ENCODE results near the gene VSIR.

VSIR gene

DNA sequence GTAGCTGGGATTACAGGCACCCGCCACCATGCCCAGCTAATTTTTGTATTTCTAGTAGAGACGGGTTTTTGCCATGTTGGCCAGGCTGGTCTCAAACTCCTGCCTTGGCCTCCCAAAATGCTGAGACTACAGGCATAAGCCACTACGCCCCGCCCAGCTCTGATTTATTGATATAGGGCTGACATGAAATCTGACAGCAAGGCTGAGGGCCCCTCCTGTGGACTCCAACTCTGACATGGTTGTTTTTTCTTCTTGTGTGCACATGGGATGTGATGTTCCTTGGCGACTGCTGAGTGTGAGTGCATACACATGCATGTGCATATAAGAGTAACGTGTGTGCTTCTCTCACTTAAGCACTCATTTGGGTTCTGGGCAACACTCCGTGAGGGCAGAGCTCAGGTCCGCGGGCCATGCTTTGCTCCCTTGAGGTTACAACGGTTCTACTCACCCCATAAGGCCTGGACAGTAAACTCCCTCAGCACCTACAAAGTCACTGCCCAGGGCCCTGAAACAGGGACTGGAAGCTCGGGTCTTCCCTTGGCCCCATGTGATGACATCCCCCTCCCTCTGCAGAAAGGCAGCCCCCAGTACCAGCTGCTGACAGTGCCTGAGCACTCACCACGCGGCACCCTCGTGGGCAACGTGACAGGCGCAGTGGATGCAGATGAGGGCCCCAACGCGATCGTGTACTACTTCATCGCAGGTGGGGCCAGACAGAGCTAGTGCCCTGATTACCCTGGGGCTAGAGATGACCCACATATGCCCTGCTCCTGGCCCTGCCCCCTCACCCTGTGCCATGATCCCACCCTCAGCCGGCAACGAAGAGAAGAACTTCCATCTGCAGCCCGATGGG is 33.6 kb upstream of the VSIR start:
- no peak for DNase-seq

DNA sequence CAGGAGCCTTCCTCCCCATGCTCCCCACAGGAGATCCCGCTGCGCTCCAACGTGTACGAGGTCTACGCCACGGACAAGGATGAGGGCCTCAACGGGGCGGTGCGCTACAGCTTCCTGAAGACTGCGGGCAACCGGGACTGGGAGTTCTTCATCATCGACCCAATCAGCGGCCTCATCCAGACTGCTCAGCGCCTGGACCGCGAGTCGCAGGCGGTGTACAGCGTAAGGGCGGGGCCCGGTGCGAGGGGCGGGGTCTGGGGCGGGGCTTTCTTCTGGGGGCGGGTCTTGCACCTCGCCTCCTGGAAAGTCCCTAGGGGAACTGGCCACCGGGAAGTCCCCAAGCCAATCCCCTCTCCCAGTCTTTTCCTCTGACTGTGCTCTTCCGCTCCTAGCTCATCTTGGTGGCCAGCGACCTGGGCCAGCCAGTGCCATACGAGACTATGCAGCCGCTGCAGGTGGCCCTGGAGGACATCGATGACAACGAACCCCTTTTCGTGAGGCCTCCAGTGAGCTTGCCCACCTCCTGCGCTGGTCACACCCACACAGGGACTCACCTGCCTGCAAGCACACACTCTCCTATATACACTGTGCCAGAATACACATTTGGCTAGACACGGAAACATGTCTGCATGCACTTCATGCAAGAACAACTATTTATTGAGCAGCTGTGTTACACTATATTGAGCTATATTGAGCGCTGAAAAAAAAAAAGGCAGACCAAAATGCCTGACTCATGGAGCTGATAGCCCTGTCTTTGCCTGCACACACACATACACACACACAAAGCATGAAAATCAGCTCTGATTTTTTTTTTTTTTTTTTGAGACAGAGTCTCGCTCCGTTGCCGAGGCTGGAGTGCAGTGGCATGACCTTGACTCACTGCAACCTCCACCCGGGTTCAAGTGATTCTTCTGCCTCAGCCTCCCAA is 32.7 kb upstream of the VSIR start:
- no peak for DNase-seq

DNA sequence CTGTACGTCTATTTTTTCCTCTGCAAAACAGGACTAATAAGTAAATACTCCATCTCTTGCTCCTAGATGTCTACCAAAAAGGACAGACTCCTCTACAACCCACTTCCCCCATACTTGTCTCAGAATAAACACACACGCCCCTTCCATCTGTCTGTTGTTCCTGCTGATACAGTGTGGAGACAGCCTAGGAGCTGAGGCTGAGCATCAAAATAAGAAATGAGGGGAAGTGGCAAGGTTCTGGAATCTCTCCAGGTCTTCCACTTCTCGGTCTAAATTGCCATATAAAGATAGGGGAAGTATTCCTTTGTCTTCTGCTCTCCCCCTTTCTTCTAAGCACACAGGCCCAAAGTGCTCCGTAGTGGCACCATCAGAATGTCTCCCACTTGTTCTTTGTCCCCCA is 30.8 kb upstream of the VSIR start:
- DNase-seq, result no peak

DNA sequence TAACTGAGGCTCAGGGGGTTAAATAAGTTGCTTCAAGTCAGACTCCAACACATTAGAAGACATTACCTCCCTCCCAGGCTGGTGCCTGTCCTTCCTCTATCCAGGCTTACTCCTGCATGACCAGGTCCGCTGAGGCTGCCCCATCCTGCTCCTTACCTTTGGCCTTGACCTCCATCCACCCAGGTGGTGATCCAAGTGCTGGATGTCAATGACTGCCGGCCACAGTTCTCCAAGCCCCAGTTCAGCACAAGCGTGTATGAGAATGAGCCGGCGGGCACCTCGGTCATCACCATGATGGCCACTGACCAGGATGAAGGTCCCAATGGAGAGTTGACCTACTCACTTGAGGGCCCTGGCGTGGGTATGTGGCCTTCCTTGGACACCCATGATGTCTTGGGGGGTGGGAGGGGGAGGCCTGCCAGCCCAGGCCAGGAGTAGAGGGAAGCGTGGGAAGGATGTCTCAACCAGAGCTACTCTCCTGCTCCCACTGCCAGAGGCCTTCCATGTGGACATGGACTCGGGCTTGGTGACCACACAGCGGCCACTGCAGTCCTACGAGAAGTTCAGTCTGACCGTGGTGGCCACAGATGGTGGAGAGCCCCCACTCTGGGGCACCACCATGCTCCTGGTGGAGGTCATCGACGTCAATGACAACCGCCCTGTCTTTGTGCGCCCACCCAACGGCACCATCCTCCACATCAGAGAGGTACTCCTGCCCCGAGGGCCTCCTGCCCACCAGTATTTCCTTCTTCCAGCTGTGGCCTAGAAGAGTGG is 29.6 kb upstream of the VSIR start:
- DNase-seq, result no peak

DNA sequence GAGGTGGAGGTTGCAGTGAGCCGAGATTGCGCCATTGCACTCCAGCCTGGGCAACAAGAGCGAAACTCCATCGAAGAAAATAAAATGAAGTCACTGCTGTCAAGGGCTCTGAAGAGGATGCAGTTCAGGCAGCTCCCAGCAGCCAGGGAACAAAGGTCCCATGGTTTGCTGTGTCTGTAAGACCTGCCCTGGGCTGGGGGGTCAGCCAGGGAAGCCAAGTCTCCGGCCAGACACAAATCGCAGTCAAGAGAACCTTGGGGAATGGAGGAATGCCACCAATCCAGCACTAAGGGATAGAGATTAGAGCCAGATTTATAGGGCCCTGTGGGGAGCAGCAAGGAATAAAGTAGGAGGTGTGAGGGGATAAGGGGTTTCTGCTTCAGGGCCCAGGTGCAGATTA is 28.9 kb upstream of the VSIR start:
- no peak for DNase-seq

DNA sequence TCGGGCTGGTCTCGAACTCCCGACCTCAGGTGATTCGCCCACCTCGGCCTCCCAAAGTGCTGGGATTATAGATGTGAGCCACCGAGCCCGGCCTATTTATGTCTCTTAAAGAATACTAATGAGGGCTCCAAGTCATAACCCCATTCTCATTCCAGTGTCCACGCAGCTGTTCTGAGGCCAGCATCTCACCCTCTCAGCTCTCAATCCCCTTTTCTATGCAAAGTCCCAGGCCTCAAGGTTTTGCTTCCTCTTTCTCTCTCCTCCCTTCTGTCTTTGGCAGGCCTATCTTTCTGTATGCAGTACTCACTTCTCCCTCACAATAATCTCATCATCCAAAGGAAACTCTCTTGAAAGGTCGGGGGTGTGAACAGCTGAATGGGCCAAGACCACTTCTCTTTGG is 28.0 kb upstream of the VSIR start:
- DNase-seq, result no peak

DNA sequence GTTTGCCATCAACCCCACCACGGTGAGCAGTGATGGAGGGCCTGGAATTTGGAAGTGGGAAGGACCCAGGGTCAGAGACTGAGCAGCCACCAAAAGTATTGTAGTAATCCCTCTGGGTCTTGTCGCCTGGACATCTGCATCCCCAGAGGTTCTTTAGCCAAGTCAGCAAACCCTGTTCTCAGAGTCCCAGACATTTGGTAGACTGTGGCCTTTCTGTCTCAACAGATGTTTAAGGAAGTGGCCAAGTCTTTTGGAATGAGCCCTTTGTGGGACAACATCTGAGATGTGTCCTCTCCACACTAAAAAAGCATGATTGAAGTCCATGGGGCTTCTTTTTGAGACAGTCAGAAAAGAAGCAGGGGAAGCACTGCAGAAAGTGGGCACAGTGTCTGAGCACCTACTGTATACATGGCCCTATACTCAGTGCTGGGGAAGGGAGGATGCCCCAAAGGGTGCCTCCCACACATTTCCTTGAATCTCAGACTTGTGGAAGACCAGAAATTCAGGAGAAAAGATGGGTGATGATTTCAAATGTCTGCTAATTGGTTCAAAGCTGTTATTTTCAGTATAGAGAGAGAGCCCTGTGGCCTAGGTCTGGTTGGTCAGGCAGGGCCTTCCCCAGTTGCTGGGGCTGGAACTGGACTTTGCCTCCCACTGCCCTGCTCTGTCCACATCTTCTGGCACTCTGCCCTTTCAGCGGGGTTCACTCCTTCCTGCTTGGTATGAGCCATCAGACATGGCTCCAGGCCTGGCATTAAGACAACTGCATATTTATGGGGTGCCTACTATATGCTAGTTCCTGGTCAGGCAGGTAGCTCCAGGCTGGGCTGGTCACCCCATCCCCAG is 26.5 kb upstream of the VSIR start:
- no peak for DNase-seq

DNA sequence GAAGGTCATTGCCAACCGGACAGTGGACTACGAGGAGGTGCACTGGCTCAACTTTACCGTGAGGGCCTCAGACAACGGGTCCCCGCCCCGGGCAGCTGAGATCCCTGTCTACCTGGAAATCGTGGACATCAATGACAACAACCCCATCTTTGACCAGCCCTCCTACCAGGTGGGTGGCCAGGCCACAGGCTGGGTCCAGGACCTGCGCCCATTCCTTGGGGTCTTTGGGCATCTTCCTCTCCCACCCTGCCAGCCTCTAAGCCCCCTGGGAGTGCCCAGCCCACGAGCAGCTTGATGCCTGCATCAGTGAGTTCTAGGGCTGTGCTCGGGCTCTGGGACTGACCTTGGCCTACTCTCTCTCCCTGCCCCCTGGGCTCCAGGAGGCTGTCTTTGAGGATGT is 25.8 kb upstream of the VSIR start:
- no peak for DNase-seq

DNA sequence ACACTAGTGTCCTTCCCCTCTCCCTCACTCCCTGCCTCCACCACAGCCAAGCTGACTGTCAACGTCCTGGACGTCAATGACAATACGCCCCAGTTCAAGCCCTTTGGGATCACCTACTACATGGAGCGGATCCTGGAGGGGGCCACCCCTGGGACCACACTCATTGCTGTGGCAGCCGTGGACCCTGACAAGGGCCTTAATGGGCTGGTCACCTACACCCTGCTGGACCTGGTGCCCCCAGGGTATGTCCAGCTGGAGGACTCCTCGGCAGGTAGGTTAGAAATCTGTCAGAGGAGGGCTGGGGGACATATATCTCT is 24.9 kb upstream of the VSIR start:
- no peak for DNase-seq

DNA sequence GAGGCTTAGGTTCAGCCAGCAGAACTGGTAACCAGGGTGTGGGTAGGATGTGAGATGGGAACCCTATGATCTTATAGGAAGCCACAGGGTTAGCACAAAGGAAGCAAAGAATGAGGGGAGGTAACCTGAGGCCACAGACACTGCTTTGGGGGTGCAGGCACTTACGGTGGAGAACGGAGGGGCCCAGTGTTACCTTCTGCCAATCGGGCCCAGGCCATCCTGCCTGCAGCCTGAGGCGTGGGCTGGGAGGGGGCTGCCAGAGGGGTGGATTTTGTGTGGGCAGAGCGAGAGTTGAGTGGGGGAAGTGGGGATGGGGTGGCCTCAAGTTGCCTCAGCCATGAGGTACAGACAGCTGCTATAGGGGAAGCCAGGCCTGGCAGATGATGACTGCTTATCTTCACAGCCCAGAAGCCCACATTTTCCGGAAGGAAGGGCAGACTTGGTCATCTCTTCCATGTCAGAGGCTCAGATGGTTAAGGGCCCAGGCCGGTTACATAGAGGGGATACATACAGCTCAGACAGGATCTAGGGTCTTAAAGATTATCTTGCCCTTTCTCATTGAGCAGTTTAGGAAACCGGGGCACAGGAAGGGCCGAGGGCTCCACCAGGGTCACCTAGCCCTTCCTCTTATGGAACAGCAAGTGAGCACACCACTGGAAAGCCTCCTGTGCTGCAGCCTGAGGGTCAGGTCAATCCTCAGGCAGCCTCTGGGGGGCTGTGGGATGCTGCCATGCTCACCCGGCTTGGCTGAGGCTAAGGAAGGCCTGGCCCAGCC is 24.4 kb upstream of the VSIR start:
- no peak for DNase-seq

DNA sequence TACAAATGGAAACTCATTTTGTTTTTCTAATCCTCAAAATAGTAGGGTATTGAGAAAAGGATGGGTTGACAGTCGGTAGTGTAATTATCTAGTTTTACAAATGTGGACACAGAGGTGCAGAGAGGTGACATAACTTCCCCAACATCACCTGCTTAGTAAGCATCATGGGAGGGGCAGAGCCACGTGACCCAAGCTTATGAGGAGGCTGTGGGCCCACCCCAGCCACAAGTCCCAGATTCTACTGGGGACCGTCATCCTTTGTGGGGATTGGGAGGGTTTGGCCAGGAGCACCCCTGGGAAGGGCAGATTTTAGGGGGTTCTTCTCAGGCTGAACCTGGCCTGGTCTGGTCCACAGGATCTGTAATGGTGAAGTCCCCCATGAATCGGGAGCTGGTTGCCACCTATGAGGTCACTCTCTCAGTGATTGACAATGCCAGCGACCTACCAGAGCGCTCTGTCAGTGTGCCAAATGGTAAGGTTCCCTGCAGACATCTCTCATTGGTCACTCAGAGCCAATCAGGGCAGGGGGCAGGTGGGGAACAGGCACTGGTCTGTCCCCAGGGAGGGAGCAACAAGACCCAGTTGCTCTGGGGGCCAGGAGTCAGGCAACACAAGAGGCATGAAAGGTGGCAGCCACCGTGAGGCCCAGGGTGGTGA is 23.6 kb upstream of the VSIR start:
- no peak for DNase-seq

DNA sequence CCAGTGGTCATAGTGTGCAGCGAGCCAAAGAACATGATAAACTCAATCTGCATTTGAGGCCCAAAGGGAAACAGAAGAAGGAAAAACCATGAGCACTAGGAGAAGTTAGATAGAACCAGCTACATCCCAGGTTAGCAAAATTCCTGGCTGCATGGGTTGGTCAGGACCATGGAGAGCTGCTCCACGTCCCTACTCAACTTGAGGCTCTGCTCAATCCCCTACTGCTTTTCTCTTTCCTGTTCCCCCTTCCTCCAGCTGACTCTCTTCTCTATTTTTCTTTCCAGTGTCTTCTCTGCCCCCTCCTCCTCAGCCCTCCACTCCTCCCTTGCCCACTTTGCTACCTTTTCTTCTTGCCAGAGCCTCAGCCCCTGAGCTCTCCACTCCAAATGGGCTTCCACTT is 21.9 kb upstream of the VSIR start:
- no peak for DNase-seq

DNA sequence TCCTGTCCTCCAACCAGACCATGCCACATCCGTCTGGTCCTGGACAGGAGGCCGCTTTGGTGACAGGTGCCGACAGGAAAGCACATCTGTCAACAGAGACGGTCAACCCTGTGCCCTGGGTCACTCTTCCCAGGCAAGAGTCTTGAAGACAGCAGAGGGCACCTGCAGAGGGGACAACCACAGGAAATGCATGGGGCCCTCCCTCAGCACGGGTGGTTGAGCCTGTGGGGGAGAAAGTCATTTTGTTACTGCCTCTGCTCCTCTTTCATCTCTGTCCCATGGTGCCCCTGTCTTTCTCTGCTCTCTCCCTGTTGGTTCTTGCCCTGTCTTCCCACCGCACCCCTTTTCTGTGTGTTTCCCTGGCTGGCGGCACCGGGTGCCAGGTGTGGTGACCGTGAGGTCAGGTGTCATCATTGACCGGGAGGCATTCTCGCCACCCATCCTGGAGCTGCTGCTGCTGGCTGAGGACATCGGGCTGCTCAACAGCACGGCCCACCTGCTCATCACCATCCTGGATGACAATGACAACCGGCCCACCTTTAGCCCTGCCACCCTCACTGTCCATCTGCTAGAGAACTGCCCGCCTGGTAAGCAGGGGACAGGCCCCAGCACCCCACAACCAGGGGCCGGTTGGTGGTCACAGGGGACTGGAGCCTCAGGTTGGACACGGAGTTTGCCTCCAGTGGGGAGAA is 17.6 kb upstream of the VSIR start:
- DNase-seq, result no peak

DNA sequence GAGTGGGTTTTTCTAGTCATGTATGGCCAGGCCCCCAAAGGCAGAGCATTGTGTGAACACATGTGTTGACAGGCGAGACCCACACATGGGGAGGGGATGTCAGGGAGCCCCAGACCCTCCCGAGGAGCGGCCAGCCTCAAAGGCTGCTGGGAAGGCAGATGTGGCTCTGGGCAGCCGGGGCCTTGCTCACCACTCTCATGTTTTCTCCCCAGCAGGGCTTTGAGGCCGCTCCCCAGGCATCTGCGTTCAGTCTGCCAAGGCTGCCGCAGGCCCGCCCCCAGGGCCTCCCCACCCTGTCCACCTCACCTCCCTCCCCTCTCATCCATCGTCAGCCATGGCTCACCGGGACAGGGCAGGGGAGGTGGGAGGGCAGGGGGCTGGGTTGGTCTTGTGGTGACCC is 16.6 kb upstream of the VSIR start:
- DNase-seq, result no peak

DNA sequence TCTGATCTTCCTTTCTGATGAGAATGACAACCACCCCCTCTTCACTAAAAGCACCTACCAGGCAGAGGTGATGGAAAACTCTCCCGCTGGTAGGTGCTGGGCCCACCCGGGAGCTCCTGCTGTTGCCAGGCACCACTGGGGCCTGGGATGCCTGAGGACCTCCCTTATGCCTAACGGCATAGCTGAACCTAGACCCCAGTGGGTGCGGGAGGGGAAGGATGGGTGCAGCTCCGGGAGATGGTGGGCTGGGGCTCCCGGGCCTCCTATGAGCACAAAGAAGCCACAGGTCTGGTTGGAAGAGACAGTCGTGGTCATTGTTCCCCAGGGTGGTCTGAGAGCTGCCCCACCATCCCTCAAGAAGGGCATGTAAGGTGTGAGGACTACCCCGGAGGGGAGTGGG is 15.6 kb upstream of the VSIR start:
- DNase-seq, result no peak

DNA sequence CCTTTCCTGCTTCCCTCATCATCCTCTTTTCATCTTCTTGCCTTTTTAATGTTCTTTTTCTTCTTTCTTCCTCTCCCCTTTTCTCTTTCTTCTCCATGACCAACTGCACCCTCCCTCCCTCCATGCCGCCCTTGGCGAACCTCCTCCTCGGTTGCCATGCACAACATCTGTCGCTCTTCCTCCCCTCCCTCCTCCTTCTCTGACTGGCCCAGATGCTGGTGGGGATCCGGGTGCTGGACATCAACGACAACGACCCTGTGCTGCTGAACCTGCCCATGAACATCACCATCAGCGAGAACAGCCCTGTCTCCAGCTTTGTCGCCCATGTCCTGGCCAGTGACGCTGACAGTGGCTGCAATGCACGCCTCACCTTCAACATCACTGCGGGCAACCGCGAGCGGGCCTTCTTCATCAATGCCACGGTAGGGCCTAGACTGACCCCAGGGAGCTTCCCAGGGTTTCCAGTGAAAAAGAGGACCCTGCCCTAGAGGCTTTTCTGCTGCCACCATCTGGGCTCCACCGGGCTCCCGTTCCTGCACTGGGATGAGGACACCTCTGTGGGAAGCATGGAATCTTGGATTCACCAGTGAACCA is 11.5 kb upstream of the VSIR start:
- no peak for DNase-seq

DNA sequence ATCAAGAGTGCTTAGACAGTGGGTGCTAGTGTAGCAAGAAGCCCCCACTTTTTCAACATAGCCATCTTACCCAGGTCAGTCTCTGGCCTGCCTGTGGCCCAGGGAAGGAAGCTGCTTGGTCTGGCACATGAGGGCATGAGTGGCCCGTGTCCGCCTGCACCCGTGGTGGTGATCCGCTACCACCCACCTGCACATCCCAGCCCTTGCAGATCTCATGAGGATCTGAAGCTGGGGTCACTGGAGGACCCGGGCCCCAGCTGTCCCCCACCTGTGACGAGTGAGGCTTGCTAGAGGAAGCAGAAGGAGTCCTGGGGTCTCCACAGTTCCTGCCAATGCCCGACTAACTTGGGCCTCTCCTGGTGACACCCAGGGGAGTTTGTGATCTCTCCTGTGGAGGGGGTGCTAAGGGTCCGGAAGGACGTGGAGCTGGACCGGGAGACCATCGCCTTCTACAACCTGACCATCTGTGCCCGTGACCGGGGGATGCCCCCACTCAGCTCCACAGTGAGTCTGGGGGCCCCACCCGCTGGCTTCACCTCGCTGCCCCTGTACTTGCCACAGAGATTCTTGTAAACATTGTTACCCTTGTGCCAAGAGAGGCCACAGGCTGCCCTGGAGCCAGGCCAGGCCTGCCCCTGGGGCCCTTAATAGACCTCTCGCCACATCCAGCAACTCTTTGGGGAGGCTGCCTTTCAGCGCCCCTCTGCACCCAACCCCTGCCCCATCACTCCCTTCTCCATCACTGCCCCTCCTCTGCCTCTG is 10.8 kb upstream of the VSIR start:
- DNase-seq, result no peak

DNA sequence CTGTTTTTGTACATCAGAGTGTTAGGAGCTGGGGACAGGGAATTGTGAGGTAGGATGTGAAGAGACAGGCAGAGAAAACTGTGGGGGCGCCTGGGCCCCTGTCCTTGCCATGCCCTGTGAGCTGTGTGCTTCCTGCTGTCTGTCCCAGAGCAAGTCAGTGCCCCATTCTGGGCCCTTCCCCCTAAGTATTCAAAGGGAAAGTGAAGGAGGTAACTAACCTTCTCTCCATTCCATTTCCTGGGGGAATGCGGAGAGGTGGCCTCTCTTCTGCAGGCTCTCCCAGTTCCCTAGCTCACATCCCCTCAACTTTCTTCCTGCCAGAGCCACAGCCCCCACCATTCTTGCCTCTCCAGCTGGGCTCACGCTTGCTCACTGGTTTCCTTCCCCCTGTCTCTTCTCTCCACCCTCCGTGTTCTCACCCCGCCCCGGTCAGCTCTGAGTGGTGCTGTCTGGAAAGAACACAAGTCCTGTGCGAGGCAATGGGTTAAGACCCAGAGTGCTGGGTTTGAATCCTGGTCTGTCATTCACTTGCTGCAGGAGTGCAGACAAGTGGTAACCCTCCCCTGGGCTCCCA is 9.7 kb upstream of the VSIR start:
- DNase-seq, result no peak

Measured in NCI-H1092 treated with DMSO at 0.1 percent for 48 hours (cell line).